Sigmoid colon (tissue), 7 donors: ENCODE results near the gene DAB2IP. TPM values are rescaled to one million over a fixed set of nuclear protein-coding genes. Genes with fewer than 3 reads are reported as not detected.

Experiments
- DNase-seq: peaks from one replicate; pipeline ENCODE4 v3.0.0-alpha.2; 2019
- H3K27ac ChIP-seq, 4 donors: fragments of 200-600 bp; sonication (generic); one replicate each; pipeline ENCODE4 v1.5.1; 2016 to 2019; ENCODE audit warnings: mild to moderate bottlenecking in 1 of 4
- H3K27me3 ChIP-seq, 3 donors: fragments of 200-600 bp; sonication (generic); one replicate each; pipeline ENCODE4 v1.5.1; 2019; ENCODE audit warnings: mild to moderate bottlenecking in 1 of 3
- H3K36me3 ChIP-seq, 4 donors: fragments of 200-600 bp; sonication (generic); one replicate each; pipeline ENCODE4 v1.5.1; 2016 to 2019
- H3K4me1 ChIP-seq, 4 donors: fragments of 200-600 bp; sonication (generic); one replicate each; pipeline ENCODE4 v1.5.1; 2017 to 2019
- H3K4me3 ChIP-seq, 4 donors: fragments of 200-600 bp; sonication (generic); one replicate each; pipeline ENCODE4 v1.5.1; 2017 to 2019; ENCODE audit warnings: mild to moderate bottlenecking in 2 of 4, moderate library complexity in 1 of 4
- H3K9me3 ChIP-seq, 4 donors: fragments of 200-600 bp in 3 of 4; sonication (generic) in 3 of 4; one replicate each; pipeline versions ENCODE4 v1.5.1 to v1.6.1; 2013 to 2019
- EP300 ChIP-seq, 4 donors: sonication (generic); formaldehyde crosslinking; IDR thresholded peaks; one replicate each; pipeline ENCODE4 v1.6.1; 2017; ENCODE audit warnings: antibody characterized with exemption in 4 of 4
- POLR2A ChIP-seq, 2 donors: fragments of 450-650 bp; IDR thresholded peaks; one replicate each; pipeline ENCODE4 v1.6.1; 2016; ENCODE audit warnings: antibody characterized with exemption in 2 of 2, mild to moderate bottlenecking in 2 of 2, moderate library complexity in 2 of 2
- POLR2AphosphoS5 ChIP-seq, 4 donors: sonication (generic); formaldehyde crosslinking; IDR thresholded peaks; one replicate each; pipeline ENCODE4 v1.6.1; 2017; ENCODE audit warnings: antibody characterized with exemption in 4 of 4
- WGBS, 2 donors: extraction: QIAGEN DNeasy Blood & Tissue Kit; methylation state at CpG; one replicate each; pipeline ENCODE4 v1.1.7; 2013; 5-methylcytosine and 5-hydroxymethylcytosine counted together
- intact Hi-C: fragments of 100-400 bp; cut with DNase I; formaldehyde crosslinking; loops from one replicate; pipeline ENCODE4 v1.15.1; 2023
- polyA plus RNA-seq, 3 donors: library from polyadenylated mRNA; stranded (reverse); fragments of 200-250 nt; gene quantifications; one replicate each; pipeline ENCODE4 v1.2.3, GENCODE V29; 2013
- total RNA-seq, 4 donors: library from RNA; depleted of rRNA; stranded (reverse); fragments of >200 nt; gene quantifications; one replicate each; pipeline ENCODE4 v1.1.0, GENCODE V29; 2016
- TF ChIP-seq, protein P1 (sequence below), 4 experiments: fragments of 450-650 bp in 3 of 4; fragments of 200-600 bp in 1 of 4; IDR thresholded peaks; one replicate each; pipeline ENCODE4 v1.5.1; 2016 to 2019; ENCODE audit warnings: antibody characterized with exemption in 4 of 4, mild to moderate bottlenecking in 3 of 4, moderate library complexity in 2 of 4
- donor health status: healthy with polysubstance abuse.
- donor health status: Bipolar disorder and iron deficiency.
- donor health status: healthy.

DAB2IP gene
- total and polyA plus RNA-seq, 7 donors = 20.1 to 52.4 (median 34.7) TPM

- Histone ChIP-seq H3K9me3 (no peaks in the 10 kb centered on the region), H3K27me3 (no peaks in the 10 kb centered on the region), H3K36me3 (peaks cover 0 to 8% (median under 1%) of the 10 kb centered on the region in 4 donors), H3K4me3 (no peak overlapping the region), H3K4me1 (peaks cover 0 to 35% (median 25%) of the 10 kb centered on the region in 4 donors), H3K27ac (peak overlapping the region in 2 of 4 donors; percentile 54 to 59)
- DNase-seq = peak; percentile 91
- no peak for TF ChIP-seq POLR2A (IDR thresholded peaks at IDR 0.05)
- TF ChIP-seq, protein P1, sequence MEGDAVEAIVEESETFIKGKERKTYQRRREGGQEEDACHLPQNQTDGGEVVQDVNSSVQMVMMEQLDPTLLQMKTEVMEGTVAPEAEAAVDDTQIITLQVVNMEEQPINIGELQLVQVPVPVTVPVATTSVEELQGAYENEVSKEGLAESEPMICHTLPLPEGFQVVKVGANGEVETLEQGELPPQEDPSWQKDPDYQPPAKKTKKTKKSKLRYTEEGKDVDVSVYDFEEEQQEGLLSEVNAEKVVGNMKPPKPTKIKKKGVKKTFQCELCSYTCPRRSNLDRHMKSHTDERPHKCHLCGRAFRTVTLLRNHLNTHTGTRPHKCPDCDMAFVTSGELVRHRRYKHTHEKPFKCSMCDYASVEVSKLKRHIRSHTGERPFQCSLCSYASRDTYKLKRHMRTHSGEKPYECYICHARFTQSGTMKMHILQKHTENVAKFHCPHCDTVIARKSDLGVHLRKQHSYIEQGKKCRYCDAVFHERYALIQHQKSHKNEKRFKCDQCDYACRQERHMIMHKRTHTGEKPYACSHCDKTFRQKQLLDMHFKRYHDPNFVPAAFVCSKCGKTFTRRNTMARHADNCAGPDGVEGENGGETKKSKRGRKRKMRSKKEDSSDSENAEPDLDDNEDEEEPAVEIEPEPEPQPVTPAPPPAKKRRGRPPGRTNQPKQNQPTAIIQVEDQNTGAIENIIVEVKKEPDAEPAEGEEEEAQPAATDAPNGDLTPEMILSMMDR (IDR thresholded peaks at IDR 0.05) = peak; percentile 80 to 85 (median 84)
- TF ChIP-seq EP300 (IDR thresholded peaks at IDR 0.05) = no peak
- peak in 1 of 4 donors; percentile 13 for TF ChIP-seq POLR2AphosphoS5 (IDR thresholded peaks at IDR 0.05)
- WGBS, 2 donors = 39 to 60% methylated on average over 3 of the region's 3 CpGs
- intact Hi-C loops = loop anchor here (1.0 to 10.0 kb wide), 2 partner anchors 178 to 305 kb away; no protein-coding TSS in a partner anchor
Observed at GRCh38 chr9:121686930-121687541, 35.6 kb downstream of the DAB2IP start.

- intact Hi-C loops = loop anchor here (10.0 kb wide), 1 partner anchor 177 kb away; no protein-coding TSS in a partner anchor
- H3K36me3 ChIP-seq = no peaks in the 10 kb centered on the region
- H3K27ac ChIP-seq = no peak overlapping the region
- no peaks in the 10 kb centered on the region for H3K27me3 ChIP-seq
- no peak overlapping the region for H3K4me3 ChIP-seq
- WGBS, 2 donors = 85 to 87% methylated on average over 12 of the region's 12 CpGs
- H3K9me3 ChIP-seq = no peaks in the 10 kb centered on the region
- peaks cover 0 to 46% (median 37%) of the 10 kb centered on the region in 4 donors for H3K4me1 ChIP-seq
- TF ChIP-seq POLR2A (IDR thresholded peaks at IDR 0.05) = no peak
- TF ChIP-seq, protein P1 (IDR thresholded peaks at IDR 0.05) = no peak
- no peak for TF ChIP-seq POLR2AphosphoS5 (IDR thresholded peaks at IDR 0.05)
- no peak for DNase-seq
Observed at GRCh38 chr9:121688146-121688680, 36.8 kb downstream of the DAB2IP start.

GRCh38 chr9:121688681-121689080, 37.2 kb downstream of the DAB2IP start:
- intact Hi-C loops = loop anchor here (10.0 kb wide), 1 partner anchor 176 kb away; no protein-coding TSS in a partner anchor
- Histone ChIP-seq H3K27ac (peak overlapping the region in 1 of 4 donors; percentile 78), H3K4me3 (no peak overlapping the region), H3K4me1 (peaks cover 0 to 51% (median 41%) of the 10 kb centered on the region in 4 donors), H3K9me3 (no peaks in the 10 kb centered on the region), H3K27me3 (no peaks in the 10 kb centered on the region), H3K36me3 (no peaks in the 10 kb centered on the region)
- DNase-seq = no peak
- TF ChIP-seq, protein P1 (IDR thresholded peaks at IDR 0.05) = no peak
- no peak for TF ChIP-seq POLR2A (IDR thresholded peaks at IDR 0.05)
- no peak for TF ChIP-seq POLR2AphosphoS5 (IDR thresholded peaks at IDR 0.05)
- TF ChIP-seq EP300 (IDR thresholded peaks at IDR 0.05) = no peak
- WGBS, 2 donors = 89 to 95% methylated on average over 7 of the region's 7 CpGs

DNA sequence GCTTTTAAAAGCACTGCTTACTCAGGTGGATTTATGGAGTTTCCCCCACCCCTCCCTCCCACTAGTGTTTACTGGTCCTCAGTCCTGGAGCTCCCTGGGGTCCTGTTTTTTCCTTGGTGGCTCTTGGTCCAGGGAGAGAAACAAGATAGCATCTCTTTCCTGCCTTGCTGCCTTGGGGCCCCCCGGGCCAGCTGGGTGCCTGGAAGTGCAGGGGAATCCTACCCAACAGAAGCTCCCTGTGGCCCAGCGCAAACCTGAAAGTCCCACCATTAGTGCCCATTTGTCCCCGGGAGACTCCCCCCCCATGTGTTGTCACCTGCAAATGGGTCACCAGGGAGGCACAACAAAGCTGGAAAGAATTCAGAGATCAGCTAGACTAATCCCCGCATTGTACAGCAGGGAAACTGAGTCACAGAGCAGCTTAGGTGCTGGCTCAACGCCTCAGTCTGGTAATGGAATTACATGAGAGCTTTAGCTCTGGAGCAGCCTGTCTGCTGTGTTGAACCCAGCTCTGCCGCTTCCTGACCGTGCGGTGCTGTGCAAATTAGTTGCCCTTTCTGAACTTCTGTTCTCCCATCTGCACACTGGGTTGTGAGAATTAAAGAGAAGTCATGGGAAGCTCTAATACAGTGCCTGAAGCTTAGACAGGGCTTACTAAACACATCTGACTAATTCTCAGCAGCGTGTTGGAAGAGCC, 38.2 kb downstream of the DAB2IP start:
- intact Hi-C loops = loop anchor here (10.0 kb wide), 2 partner anchors 175 to 205 kb away; no protein-coding TSS in a partner anchor
- peaks cover 0 to 57% (median 44%) of the 10 kb centered on the region in 4 donors for H3K4me1 ChIP-seq
- H3K27ac ChIP-seq = peak overlapping the region in 3 of 4 donors; percentile 65 to 78 (median 77)
- H3K9me3 ChIP-seq = no peaks in the 10 kb centered on the region
- TF ChIP-seq EP300 (IDR thresholded peaks at IDR 0.05) (no peak), POLR2AphosphoS5 (IDR thresholded peaks at IDR 0.05) (no peak), POLR2A (IDR thresholded peaks at IDR 0.05) (no peak)
- TF ChIP-seq, protein P1 (IDR thresholded peaks at IDR 0.05) = no peak
- H3K4me3 ChIP-seq = no peak overlapping the region
- no peak for DNase-seq
- no peaks in the 10 kb centered on the region for H3K36me3 ChIP-seq
- WGBS, 2 donors = 78 to 87% methylated on average over 9 of the region's 9 CpGs
- no peaks in the 10 kb centered on the region for H3K27me3 ChIP-seq
